ENCODE measurements around the gene ZNF454. TPM values are rescaled to one million over a fixed set of nuclear protein-coding genes. Genes with fewer than 3 reads are reported as not detected.

ZNF454 gene
- total and polyA plus RNA-seq, 8 donors, result 0.85 to 3.1 (median 1.7) TPM

DNA sequence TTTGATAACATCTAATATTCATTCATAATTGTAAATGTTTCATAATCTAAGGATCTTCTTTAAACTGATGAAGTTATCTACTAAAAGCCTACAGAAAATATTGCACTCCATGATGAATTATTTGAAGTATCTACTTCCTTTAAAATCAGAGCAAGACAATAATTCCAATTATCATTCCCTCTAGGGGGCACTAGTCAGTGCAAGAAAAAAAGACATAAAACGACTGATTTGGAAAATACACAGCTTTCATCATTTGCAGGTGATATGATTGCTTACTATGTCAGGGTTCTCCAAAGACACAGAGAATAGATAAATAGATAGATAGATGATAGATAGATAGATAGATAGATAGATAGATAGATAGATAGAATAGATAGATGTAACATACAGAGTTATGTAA lies 67.7 kb downstream of the ZNF454 start:
- Histone ChIP-seq H3K4me3 (no peak overlapping the region), H3K4me1 (no peaks in the 10 kb centered on the region), H3K27ac (no peak overlapping the region), H3K36me3 (no peaks in the 10 kb centered on the region), H3K9me3 (no peaks in the 10 kb centered on the region), H3K27me3 (no peaks in the 10 kb centered on the region)
- FAIRE-seq (no peak), DNase-seq (no peak), ATAC-seq (no peak)
- TF ChIP-seq, protein P1, sequence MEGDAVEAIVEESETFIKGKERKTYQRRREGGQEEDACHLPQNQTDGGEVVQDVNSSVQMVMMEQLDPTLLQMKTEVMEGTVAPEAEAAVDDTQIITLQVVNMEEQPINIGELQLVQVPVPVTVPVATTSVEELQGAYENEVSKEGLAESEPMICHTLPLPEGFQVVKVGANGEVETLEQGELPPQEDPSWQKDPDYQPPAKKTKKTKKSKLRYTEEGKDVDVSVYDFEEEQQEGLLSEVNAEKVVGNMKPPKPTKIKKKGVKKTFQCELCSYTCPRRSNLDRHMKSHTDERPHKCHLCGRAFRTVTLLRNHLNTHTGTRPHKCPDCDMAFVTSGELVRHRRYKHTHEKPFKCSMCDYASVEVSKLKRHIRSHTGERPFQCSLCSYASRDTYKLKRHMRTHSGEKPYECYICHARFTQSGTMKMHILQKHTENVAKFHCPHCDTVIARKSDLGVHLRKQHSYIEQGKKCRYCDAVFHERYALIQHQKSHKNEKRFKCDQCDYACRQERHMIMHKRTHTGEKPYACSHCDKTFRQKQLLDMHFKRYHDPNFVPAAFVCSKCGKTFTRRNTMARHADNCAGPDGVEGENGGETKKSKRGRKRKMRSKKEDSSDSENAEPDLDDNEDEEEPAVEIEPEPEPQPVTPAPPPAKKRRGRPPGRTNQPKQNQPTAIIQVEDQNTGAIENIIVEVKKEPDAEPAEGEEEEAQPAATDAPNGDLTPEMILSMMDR (IDR thresholded peaks at IDR 0.05), result no peak
- intact Hi-C loops (cut with DNase I), result no loop called here
- 14 to 24% methylated on average over 1 of the region's 1 CpG for WGBS, 2 donors

Other genes with a start within 250 kb of the ZNF454 start
- gene ZNF354A, start 210.5 kb upstream of the ZNF454 start, total RNA-seq, result 1 to 10 TPM; 6.4 to 9.0 (median 6.9) TPM
- gene ZNF354A, start 210.5 kb upstream of the ZNF454 start, polyA plus RNA-seq, result 10 to 100 TPM; 10.9 to 11.8 TPM
- 10 to 100 TPM in 1 of 6 donors, 1 to 10 TPM in 5; 4.4 to 11.8 (median 7.5) TPM for gene ZNF354B, start 81.2 kb upstream of the ZNF454 start, total RNA-seq
- gene ZNF354B, start 81.2 kb upstream of the ZNF454 start, polyA plus RNA-seq, result 10 to 100 TPM; 11.8 to 15.7 TPM
- 1 to 10 TPM in 4 of 6 donors, under 1 TPM in 2; 0.51 to 2.5 (median 1.1) TPM for gene ZFP2, start 45.3 kb upstream of the ZNF454 start, total RNA-seq
- gene ZFP2, start 45.3 kb upstream of the ZNF454 start, polyA plus RNA-seq, result 1 to 10 TPM; 1.6 to 3.2 TPM
- not detected for gene GRM6, start 54.1 kb downstream of the ZNF454 start, total RNA-seq
- gene GRM6, start 54.1 kb downstream of the ZNF454 start, polyA plus RNA-seq, result under 1 TPM in 1 of 2 donors, not detected in 1; 0.02 TPM
- gene ZNF879, start 82.6 kb downstream of the ZNF454 start, total RNA-seq, result 1 to 10 TPM; 1.5 to 2.9 (median 2.1) TPM
- 1 to 10 TPM; 1.6 to 2.5 TPM for gene ZNF879, start 82.6 kb downstream of the ZNF454 start, polyA plus RNA-seq
- gene ZNF354C, start 119.2 kb downstream of the ZNF454 start, total RNA-seq, result 1 to 10 TPM; 1.4 to 4.4 (median 2.1) TPM
- 1 to 10 TPM in 1 of 2 donors, under 1 TPM in 1; 0.91 to 2.2 TPM for gene ZNF354C, start 119.2 kb downstream of the ZNF454 start, polyA plus RNA-seq

Data from pancreas (tissue), 10 donors.